ENCODE data around the gene LRRC66.
A peak's percentile ranks its signal among the peaks of the same experiment; 100 is the strongest.

The LRRC66 gene

GRCh38 chr4:52019936-52020657 is at the start of gene LRRC66:
TSS of gene LRRC66 (minus strand) at chr4:52020363. CDS start at chr4:52017613, 2,750 bp downstream.
- H3K4me3 ChIP-seq (ENCODE audit: low read depth, low read length), result no peak within 1 kb of the TSS

- H3K4me3 ChIP-seq (ENCODE audit: low read depth, low read length), result no peak overlapping the region
Observed at GRCh38 chr4:52069571-52069970, 49.4 kb upstream of the LRRC66 start.

GRCh38 chr4:52059372-52059771 is 39.2 kb upstream of the LRRC66 start:
- no peak overlapping the region for H3K4me3 ChIP-seq (ENCODE audit: low read depth, low read length)

- no peak overlapping the region for H3K4me3 ChIP-seq (ENCODE audit: low read depth, low read length)
Observed at GRCh38 chr4:52058275-52058674, 38.1 kb upstream of the LRRC66 start.

GRCh38 chr4:52057196-52057595 is 37.0 kb upstream of the LRRC66 start:
- H3K4me3 ChIP-seq (ENCODE audit: low read depth, low read length), result no peak overlapping the region

GRCh38 chr4:52054254-52054653 is 34.1 kb upstream of the LRRC66 start:
- H3K4me3 ChIP-seq (ENCODE audit: low read depth, low read length), result no peak overlapping the region

GRCh38 chr4:52052475-52052780 is 32.3 kb upstream of the LRRC66 start:
- no peak overlapping the region for H3K4me3 ChIP-seq (ENCODE audit: low read depth, low read length)

- peak overlapping the region; percentile 57 for H3K4me3 ChIP-seq (ENCODE audit: low read depth, low read length)
Observed at GRCh38 chr4:52051615-52052474, 31.7 kb upstream of the LRRC66 start.

GRCh38 chr4:52051213-52051614 is 31.1 kb upstream of the LRRC66 start, which contains the start of gene SPATA18:
TSS of gene SPATA18 (plus strand) at chr4:52051304. CDS start at chr4:52051705, 401 bp downstream.
- peak within 1 kb of the TSS; percentile 57 for H3K4me3 ChIP-seq (ENCODE audit: low read depth, low read length)

GRCh38 chr4:52049266-52049665 is 29.1 kb upstream of the LRRC66 start:
- no peak overlapping the region for H3K4me3 ChIP-seq (ENCODE audit: low read depth, low read length)

GRCh38 chr4:52045028-52045427 is 24.9 kb upstream of the LRRC66 start:
- no peak overlapping the region for H3K4me3 ChIP-seq (ENCODE audit: low read depth, low read length)

GRCh38 chr4:52038103-52038912 is 18.1 kb upstream of the LRRC66 start, which contains the start of gene SGCB:
TSS of gene SGCB (minus strand) at chr4:52038299. CDS start at chr4:52038259, 40 bp downstream.
- peak within 1 kb of the TSS; percentile 75 for H3K4me3 ChIP-seq (ENCODE audit: low read depth, low read length)

GRCh38 chr4:52037689-52038102 is 17.5 kb upstream of the LRRC66 start:
- peak overlapping the region; percentile 75 for H3K4me3 ChIP-seq (ENCODE audit: low read depth, low read length)

GRCh38 chr4:52036886-52037530 is 16.8 kb upstream of the LRRC66 start:
- peak overlapping the region; percentile 75 for H3K4me3 ChIP-seq (ENCODE audit: low read depth, low read length)

GRCh38 chr4:52035190-52035589 is 15.0 kb upstream of the LRRC66 start:
- no peak overlapping the region for H3K4me3 ChIP-seq (ENCODE audit: low read depth, low read length)

GRCh38 chr4:52032005-52032404 is 11.8 kb upstream of the LRRC66 start:
- no peak overlapping the region for H3K4me3 ChIP-seq (ENCODE audit: low read depth, low read length)

GRCh38 chr4:52028970-52029369 is 8.8 kb upstream of the LRRC66 start:
- H3K4me3 ChIP-seq (ENCODE audit: low read depth, low read length), result no peak overlapping the region

GRCh38 chr4:52017814-52018213 is 2.3 kb downstream of the LRRC66 start:
- H3K4me3 ChIP-seq (ENCODE audit: low read depth, low read length), result no peak overlapping the region

GRCh38 chr4:52016981-52017380 is 3.2 kb downstream of the LRRC66 start:
- H3K4me3 ChIP-seq (ENCODE audit: low read depth, low read length), result no peak overlapping the region

- no peak overlapping the region for H3K4me3 ChIP-seq (ENCODE audit: low read depth, low read length)
Observed at GRCh38 chr4:52015366-52015765, 4.8 kb downstream of the LRRC66 start.

GRCh38 chr4:52014903-52015302 is 5.3 kb downstream of the LRRC66 start:
- no peak overlapping the region for H3K4me3 ChIP-seq (ENCODE audit: low read depth, low read length)

Measured in iPS-11a (cell line).